ENCODE measurements around the gene DNTTIP2.

DNA sequence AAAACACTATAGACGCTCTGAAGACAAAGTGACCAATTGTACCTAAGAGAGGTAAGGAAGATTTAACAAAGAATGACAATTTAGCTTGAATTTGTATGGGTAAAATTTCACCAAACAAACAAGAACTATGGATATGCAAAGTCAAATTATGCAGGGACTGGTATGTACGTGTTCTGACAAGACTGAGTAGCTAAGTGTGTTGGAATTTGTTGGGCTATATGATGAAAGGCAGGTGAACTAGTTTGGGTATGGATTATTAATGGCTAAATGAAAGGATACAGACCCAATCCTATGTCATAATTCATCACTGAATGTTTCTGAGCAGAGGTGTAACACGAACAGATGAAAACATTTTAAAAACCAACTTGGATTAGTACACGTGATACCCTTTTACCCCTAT, 7.6 kb downstream of the DNTTIP2 start:
- TF ChIP-seq TAF1 (IDR thresholded peaks at IDR 0.05; ENCODE audit: borderline replicate concordance, low read depth, low read length) (no peak), CHD2 (IDR thresholded peaks at IDR 0.05; ENCODE audit: low read length, partially characterized antibody) (no peak), NRF1 (IDR thresholded peaks at IDR 0.05; ENCODE audit: low read depth, low read length) (no peak), PBX3 (IDR thresholded peaks at IDR 0.05) (no peak), FOXJ3 (CRISPR knock-in tag; IDR thresholded peaks at IDR 0.05) (no peak), GATA2 (CRISPR knock-in tag; IDR thresholded peaks at IDR 0.05) (no peak), RAD21 (IDR thresholded peaks at IDR 0.05; ENCODE audit: low read length) (no peak), MAX (IDR thresholded peaks at IDR 0.05; ENCODE audit: low read depth) (no peak), EP300 (IDR thresholded peaks at IDR 0.05; ENCODE audit: borderline replicate concordance in 1 of 2, low read depth in 1 of 2, low read length in 1 of 2) (no peak), JUND (IDR thresholded peaks at IDR 0.05) (no peak), SIN3A (IDR thresholded peaks at IDR 0.05; ENCODE audit: borderline replicate concordance, low read depth, low read length) (no peak), POLR2AphosphoS5 (IDR thresholded peaks at IDR 0.05; ENCODE audit: low read depth, low read length) (no peak)
- TF ChIP-seq, protein P1, sequence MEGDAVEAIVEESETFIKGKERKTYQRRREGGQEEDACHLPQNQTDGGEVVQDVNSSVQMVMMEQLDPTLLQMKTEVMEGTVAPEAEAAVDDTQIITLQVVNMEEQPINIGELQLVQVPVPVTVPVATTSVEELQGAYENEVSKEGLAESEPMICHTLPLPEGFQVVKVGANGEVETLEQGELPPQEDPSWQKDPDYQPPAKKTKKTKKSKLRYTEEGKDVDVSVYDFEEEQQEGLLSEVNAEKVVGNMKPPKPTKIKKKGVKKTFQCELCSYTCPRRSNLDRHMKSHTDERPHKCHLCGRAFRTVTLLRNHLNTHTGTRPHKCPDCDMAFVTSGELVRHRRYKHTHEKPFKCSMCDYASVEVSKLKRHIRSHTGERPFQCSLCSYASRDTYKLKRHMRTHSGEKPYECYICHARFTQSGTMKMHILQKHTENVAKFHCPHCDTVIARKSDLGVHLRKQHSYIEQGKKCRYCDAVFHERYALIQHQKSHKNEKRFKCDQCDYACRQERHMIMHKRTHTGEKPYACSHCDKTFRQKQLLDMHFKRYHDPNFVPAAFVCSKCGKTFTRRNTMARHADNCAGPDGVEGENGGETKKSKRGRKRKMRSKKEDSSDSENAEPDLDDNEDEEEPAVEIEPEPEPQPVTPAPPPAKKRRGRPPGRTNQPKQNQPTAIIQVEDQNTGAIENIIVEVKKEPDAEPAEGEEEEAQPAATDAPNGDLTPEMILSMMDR (IDR thresholded peaks at IDR 0.05): no peak

Data from SK-N-SH (cell line).